Lung (tissue), 12 donors: Measurements from ENCODE around the gene NANS. TPM values are rescaled to one million over a fixed set of nuclear protein-coding genes. Genes with fewer than 3 reads are reported as not detected.

ENCODE experiments used
- ATAC-seq: fragments of 200-7000 bp; cut with Tn5 transposase; one replicate; pipeline ENCODE4 v1.9.1; 2020; ENCODE audit warnings: moderate number of reproducible peaks; ENCODE audit not compliant: insufficient read depth, low FRiP score
- DNase-seq, 3 donors: peaks; one replicate each; pipeline ENCODE4 v3.0.0-alpha.2; 2013 to 2017
- H3K27ac ChIP-seq, 2 donors: one replicate each; pipeline ENCODE4 v1.5.1; 2013; ENCODE audit warnings: mild to moderate bottlenecking in 2 of 2, moderate library complexity in 2 of 2, control low read depth in 1 of 2, inconsistent platforms in 1 of 2, low read depth in 1 of 2, low read length in 1 of 2
- H3K27me3 ChIP-seq, 3 donors: one replicate each; pipeline ENCODE4 v1.5.1; 2013; ENCODE audit warnings: low read length in 2 of 3; ENCODE audit not compliant: control insufficient read depth in 3 of 3, insufficient read depth in 3 of 3
- H3K36me3 ChIP-seq, 4 donors: one replicate each; pipeline ENCODE4 v1.5.1; 2013; ENCODE audit warnings: low read length in 4 of 4, mild to moderate bottlenecking in 1 of 4, moderate library complexity in 1 of 4; ENCODE audit not compliant: control insufficient read depth in 4 of 4, insufficient read depth in 4 of 4
- H3K4me1 ChIP-seq, 5 donors: one replicate each; pipeline ENCODE4 v1.5.1; 2013; ENCODE audit warnings: low read length in 5 of 5, mild to moderate bottlenecking in 2 of 5, moderate library complexity in 1 of 5; ENCODE audit not compliant: control insufficient read depth in 5 of 5, insufficient read depth in 5 of 5
- H3K4me3 ChIP-seq: one replicate; pipeline ENCODE4 v1.5.1; 2013; ENCODE audit warnings: mild to moderate bottlenecking, control low read depth, moderate library complexity
- H3K9ac ChIP-seq, 2 donors: one replicate each; pipeline ENCODE4 v1.5.1; 2013; ENCODE audit warnings: low read length in 2 of 2, control low read depth in 1 of 2; ENCODE audit not compliant: insufficient read depth in 1 of 2
- H3K9me3 ChIP-seq, 4 donors: one replicate each; pipeline ENCODE4 v1.5.1; 2013; ENCODE audit warnings: low read length in 3 of 4, mild to moderate bottlenecking in 1 of 4, moderate library complexity in 1 of 4; ENCODE audit not compliant: control insufficient read depth in 4 of 4, insufficient read depth in 3 of 4
- CTCF ChIP-seq: IDR thresholded peaks from 2 replicates; pipeline ENCODE4 v1.5.1; 2012; ENCODE audit warnings: mild to moderate bottlenecking; ENCODE audit errors: control extremely low read depth, extremely low read depth
- WGBS, 2 donors: extraction: QIAGEN DNeasy Blood & Tissue Kit; methylation state at CpG; one replicate each; pipeline ENCODE4 v1.1.7; 2013; 5-methylcytosine and 5-hydroxymethylcytosine counted together
- polyA plus RNA-seq, 2 donors: library from polyadenylated mRNA; stranded (reverse); fragments of 200-250 nt; gene quantifications; one replicate each; pipeline ENCODE4 v1.2.1, GENCODE V29; 2013
- total RNA-seq, 2 donors: library from RNA; depleted of rRNA in 1 of 2; stranded (reverse); fragments of >200 nt in 1 of 2; gene quantifications; one replicate each; pipeline ENCODE4 v1.2.1, GENCODE V29; 2014 to 2021
- donor health status: control.
- donor health status: control.
- donor health status: Bipolar disorder and iron deficiency.
- donor health status: healthy.
- donor health status: DM: yes; HTN: yes; CAD: no.

Gene NANS
- total and polyA plus RNA-seq, 4 donors, result 50.6 to 109 (median 74.4) TPM

- H3K4me3 ChIP-seq, result no peak overlapping the region
- DNase-seq, result no peak
- H3K4me1 ChIP-seq, result peaks cover 0 to 5% (median 0%) of the 10 kb centered on the region in 5 donors
- no peak overlapping the region for H3K27ac ChIP-seq
- peaks cover 24 to 67% (median 52%) of the 10 kb centered on the region in 4 donors for H3K36me3 ChIP-seq
- 93% methylated on average over 7 of the region's 7 CpGs for WGBS, 2 donors
- H3K9ac ChIP-seq, result no peak overlapping the region
- no peaks in the 10 kb centered on the region for H3K9me3 ChIP-seq
- no peaks in the 10 kb centered on the region for H3K27me3 ChIP-seq
- no peak for ATAC-seq
- TF ChIP-seq CTCF, result no peak
Measured at GRCh38 chr9:98011122-98011521, 45.4 kb upstream of the NANS start.

DNA sequence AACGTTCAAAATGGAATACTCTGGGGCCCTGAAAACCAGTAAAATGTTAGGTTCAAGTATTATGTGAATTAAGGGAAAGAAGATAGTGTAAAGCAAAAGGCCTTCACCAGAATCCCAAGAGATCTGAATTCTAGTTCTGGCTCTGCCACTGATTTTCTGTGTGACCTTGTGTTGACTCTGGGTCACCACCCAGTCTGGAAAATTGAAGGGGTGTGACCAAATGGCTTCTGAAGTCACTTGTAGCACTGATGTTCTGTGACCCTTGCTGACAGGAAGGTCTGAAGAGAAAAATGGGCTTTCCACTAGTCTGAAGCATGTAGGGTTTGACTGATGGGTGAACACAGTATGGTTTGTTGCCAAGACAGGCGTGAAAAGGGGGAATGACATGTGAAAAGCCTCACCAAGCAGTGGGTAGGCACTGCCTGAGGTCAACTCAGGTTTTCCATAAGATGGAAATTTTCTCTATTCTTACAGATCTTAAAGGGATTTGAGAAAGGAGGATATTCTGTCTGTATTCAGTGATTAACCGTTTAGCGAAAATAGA lies 40.3 kb upstream of the NANS start:
- no peaks in the 10 kb centered on the region for H3K4me1 ChIP-seq
- TF ChIP-seq CTCF, result no peak
- no peaks in the 10 kb centered on the region for H3K9me3 ChIP-seq
- no peak overlapping the region for H3K9ac ChIP-seq
- no peak for ATAC-seq
- 83 to 95% methylated on average over 4 of the region's 4 CpGs for WGBS, 2 donors
- no peaks in the 10 kb centered on the region for H3K27me3 ChIP-seq
- no peak overlapping the region for H3K27ac ChIP-seq
- no peak overlapping the region for H3K4me3 ChIP-seq
- no peak for DNase-seq
- peaks cover 14 to 55% (median 47%) of the 10 kb centered on the region in 4 donors for H3K36me3 ChIP-seq

DNA sequence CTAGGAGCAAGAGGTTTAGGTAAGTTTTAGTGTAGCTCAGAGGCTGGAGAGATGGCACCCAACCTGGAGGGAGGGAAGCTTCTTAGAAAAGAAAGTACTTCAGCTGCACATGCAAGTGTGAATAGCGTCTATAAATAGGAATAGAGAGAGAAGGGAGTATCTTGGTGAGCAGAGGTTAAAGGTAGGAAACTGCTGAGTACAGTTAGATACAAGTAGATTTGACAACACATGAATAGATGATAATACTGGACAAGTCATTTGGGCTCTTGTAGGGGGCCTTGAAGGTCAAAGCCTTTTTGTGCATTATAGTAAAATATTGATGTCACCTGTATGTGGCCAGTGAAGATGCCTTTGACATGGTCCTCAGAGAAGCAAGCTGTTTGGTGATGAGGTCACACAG lies 39.2 kb upstream of the NANS start:
- Histone ChIP-seq H3K9me3 (no peaks in the 10 kb centered on the region), H3K4me1 (no peaks in the 10 kb centered on the region), H3K9ac (no peak overlapping the region), H3K36me3 (peaks cover 14 to 56% (median 40%) of the 10 kb centered on the region in 4 donors), H3K4me3 (no peak overlapping the region), H3K27ac (no peak overlapping the region), H3K27me3 (no peaks in the 10 kb centered on the region)
- WGBS, 2 donors, result 81 to 82% methylated on average over 1 of the region's 1 CpG
- ATAC-seq (no peak), DNase-seq (no peak)
- no peak for TF ChIP-seq CTCF

DNA sequence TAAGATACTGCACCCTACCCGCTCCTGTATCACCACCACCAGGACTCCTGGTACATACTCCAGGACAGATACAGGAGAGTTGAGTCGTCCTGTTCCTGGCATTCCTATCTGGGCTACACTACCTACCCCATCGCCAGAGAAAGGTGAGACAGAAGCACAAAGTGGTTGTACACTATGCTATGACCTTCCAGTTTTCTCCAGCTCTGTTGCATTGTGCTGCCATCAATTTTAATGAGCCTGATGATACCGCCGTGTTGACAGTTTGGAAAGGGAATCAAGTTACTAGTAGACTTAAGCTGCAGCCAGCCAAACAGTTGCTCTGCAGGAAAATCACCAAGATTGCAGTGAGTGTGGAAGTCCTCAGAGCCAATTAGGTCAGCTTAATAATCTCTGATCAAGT lies 38.2 kb upstream of the NANS start:
- no peak for DNase-seq
- Histone ChIP-seq H3K27ac (no peak overlapping the region), H3K4me3 (no peak overlapping the region), H3K27me3 (no peaks in the 10 kb centered on the region), H3K36me3 (peaks cover 9 to 47% (median 32%) of the 10 kb centered on the region in 4 donors), H3K4me1 (no peaks in the 10 kb centered on the region), H3K9ac (no peak overlapping the region), H3K9me3 (no peaks in the 10 kb centered on the region)
- 88 to 92% methylated on average over 5 of the region's 5 CpGs for WGBS, 2 donors
- no peak for ATAC-seq
- TF ChIP-seq CTCF, result no peak
